Thyroid gland (tissue), 4 donors: Measurements from ENCODE around the gene CREB5. TPM values are rescaled to one million over a fixed set of nuclear protein-coding genes. Genes with fewer than 3 reads are reported as not detected.

ENCODE experiments used
- DNase-seq, 2 donors: peaks; one replicate each; pipeline ENCODE4 v3.0.0-alpha.2; 2019
- H3K27ac ChIP-seq, 3 donors: fragments of 200-600 bp; sonication (generic); 1 replicate in 2 of 3; 2 replicates in 1 of 3; pipeline ENCODE4 v1.5.1; 2016 to 2019; ENCODE audit warnings: mild to moderate bottlenecking in 1 of 3, moderate library complexity in 1 of 3
- H3K27me3 ChIP-seq: fragments of 200-600 bp; sonication (generic); one replicate; pipeline ENCODE4 v1.5.1; 2019
- H3K36me3 ChIP-seq, 2 donors: fragments of 200-600 bp; sonication (generic); one replicate each; pipeline ENCODE4 v1.5.1; 2016 to 2019
- H3K4me1 ChIP-seq, 2 donors: fragments of 200-600 bp; sonication (generic); one replicate each; pipeline ENCODE4 v1.5.1; 2017 to 2019
- H3K4me3 ChIP-seq, 3 donors: fragments of 200-600 bp; sonication (generic); replicated peaks in 1 of 3; 1 replicate in 2 of 3; 2 replicates in 1 of 3; pipeline ENCODE4 v1.5.1; 2016; ENCODE audit warnings: mild to moderate bottlenecking in 1 of 3
- H3K9me3 ChIP-seq: fragments of 200-600 bp; sonication (generic); one replicate; pipeline ENCODE4 v1.5.1; 2017
- CTCF ChIP-seq, 6 experiments: fragments of 200-600 bp in 3 of 6; fragments of 450-650 bp in 3 of 6; sonication (generic) in 3 of 6; IDR thresholded peaks; one replicate each; pipeline ENCODE4 v1.5.1; 2016 to 2019; ENCODE audit warnings: antibody characterized with exemption in 6 of 6, mild to moderate bottlenecking in 2 of 6, inconsistent platforms in 1 of 6, moderate library complexity in 1 of 6
- POLR2A ChIP-seq, 2 donors: fragments of 450-650 bp; IDR thresholded peaks; one replicate each; pipeline ENCODE4 v1.6.1; 2017; ENCODE audit warnings: antibody characterized with exemption in 2 of 2, mild to moderate bottlenecking in 2 of 2, moderate library complexity in 1 of 2
- WGBS, 2 donors: methylation state at CpG; one replicate each; pipeline ENCODE4 v1.1.5; 2017; 5-methylcytosine and 5-hydroxymethylcytosine counted together
- intact Hi-C: fragments of 100-400 bp; cut with DNase I; formaldehyde crosslinking; loops from one replicate; pipeline ENCODE4 v1.15.1; 2023
- total RNA-seq, 4 donors: library from RNA; depleted of rRNA; stranded (reverse); fragments of >200 nt; gene quantifications; one replicate each; pipeline ENCODE4 v1.2.3, GENCODE V29; 2016

The CREB5 gene
- total RNA-seq, 4 donors from 2014 or later: 2.5 to 13.6 (median 6.5) TPM

- TF ChIP-seq POLR2A (IDR thresholded peaks at IDR 0.05) (no peak), CTCF (IDR thresholded peaks at IDR 0.05) (no peak)
- WGBS, 2 donors: 92 to 97% methylated on average over 7 of the region's 7 CpGs
- intact Hi-C loops: no loop called here
- Histone ChIP-seq H3K9me3 (no peaks in the 10 kb centered on the region), H3K36me3 (no peaks in the 10 kb centered on the region), H3K4me1 (no peaks in the 10 kb centered on the region), H3K27ac (no peak overlapping the region), H3K4me3 (no peak overlapping the region), H3K27me3 (no peaks in the 10 kb centered on the region)
- DNase-seq: no peak
Measured at GRCh38 chr7:28800150-28800549, 387.8 kb downstream of the CREB5 start.

- Histone ChIP-seq H3K4me3 (no peak overlapping the region), H3K27me3 (no peaks in the 10 kb centered on the region), H3K4me1 (no peaks in the 10 kb centered on the region), H3K27ac (no peak overlapping the region), H3K9me3 (no peaks in the 10 kb centered on the region), H3K36me3 (no peaks in the 10 kb centered on the region)
- WGBS, 2 donors: 76 to 83% methylated on average over 5 of the region's 5 CpGs
- no peak for DNase-seq
- intact Hi-C loops: no loop called here
- TF ChIP-seq CTCF (IDR thresholded peaks at IDR 0.05) (no peak), POLR2A (IDR thresholded peaks at IDR 0.05) (no peak)
Measured at GRCh38 chr7:28802450-28802849, 390.1 kb downstream of the CREB5 start.

- no peak for DNase-seq
- H3K4me1 ChIP-seq: no peaks in the 10 kb centered on the region
- no peak overlapping the region for H3K27ac ChIP-seq
- WGBS, 2 donors: 95 to 98% methylated on average over 8 of the region's 8 CpGs
- TF ChIP-seq CTCF (IDR thresholded peaks at IDR 0.05): no peak
- H3K4me3 ChIP-seq: no peak overlapping the region
- H3K36me3 ChIP-seq: no peaks in the 10 kb centered on the region
- intact Hi-C loops: no loop called here
- no peaks in the 10 kb centered on the region for H3K27me3 ChIP-seq
- H3K9me3 ChIP-seq: no peaks in the 10 kb centered on the region
Measured at GRCh38 chr7:28804157-28804556, 391.8 kb downstream of the CREB5 start.

GRCh38 chr7:28804990-28805389 is 392.7 kb downstream of the CREB5 start:
- H3K27ac ChIP-seq: no peak overlapping the region
- DNase-seq: no peak
- intact Hi-C loops: no loop called here
- H3K4me3 ChIP-seq: no peak overlapping the region
- WGBS, 2 donors: 84 to 90% methylated on average over 4 of the region's 4 CpGs
- no peaks in the 10 kb centered on the region for H3K36me3 ChIP-seq
- no peak for TF ChIP-seq POLR2A (IDR thresholded peaks at IDR 0.05)
- no peaks in the 10 kb centered on the region for H3K27me3 ChIP-seq
- H3K4me1 ChIP-seq: no peaks in the 10 kb centered on the region
- no peaks in the 10 kb centered on the region for H3K9me3 ChIP-seq

GRCh38 chr7:28806841-28807240 is 394.5 kb downstream of the CREB5 start:
- WGBS, 2 donors: 87 to 94% methylated on average over 7 of the region's 7 CpGs
- H3K4me3 ChIP-seq: no peak overlapping the region
- no peaks in the 10 kb centered on the region for H3K27me3 ChIP-seq
- no peak overlapping the region for H3K27ac ChIP-seq
- no peaks in the 10 kb centered on the region for H3K4me1 ChIP-seq
- no peak for DNase-seq
- no peak for TF ChIP-seq CTCF (IDR thresholded peaks at IDR 0.05)
- no peak for TF ChIP-seq POLR2A (IDR thresholded peaks at IDR 0.05)
- intact Hi-C loops: no loop called here
- H3K36me3 ChIP-seq: no peaks in the 10 kb centered on the region
- no peaks in the 10 kb centered on the region for H3K9me3 ChIP-seq

GRCh38 chr7:28807396-28807994 is 395.2 kb downstream of the CREB5 start:
- TF ChIP-seq POLR2A (IDR thresholded peaks at IDR 0.05): no peak
- TF ChIP-seq CTCF (IDR thresholded peaks at IDR 0.05): no peak

More at GRCh38 chr7:28807396-28807994, 395.2 kb downstream of the CREB5 start:
- H3K9me3 ChIP-seq: no peaks in the 10 kb centered on the region
- no peak for DNase-seq
- no peaks in the 10 kb centered on the region for H3K4me1 ChIP-seq
- no peak overlapping the region for H3K27ac ChIP-seq
- no peaks in the 10 kb centered on the region for H3K36me3 ChIP-seq
- WGBS, 2 donors: 97% methylated on average over 6 of the region's 6 CpGs
- no peaks in the 10 kb centered on the region for H3K27me3 ChIP-seq
- no peak overlapping the region for H3K4me3 ChIP-seq
- intact Hi-C loops: no loop called here
